Parathyroid adenoma (tissue), 2 donors: ENCODE measurements around the gene CKB.

Experiments
- H2AFZ ChIP-seq: fragments of 300-600 bp; sonication (generic); one replicate; pipeline ENCODE4 v1.7.0; 2017; ENCODE audit warnings: antibody characterized with exemption, mild to moderate bottlenecking
- H3K27ac ChIP-seq: fragments of 300-600 bp; sonication (generic); one replicate; pipeline ENCODE4 v1.7.0; 2017
- H3K27me3 ChIP-seq: fragments of 300-600 bp; sonication (generic); one replicate; pipeline ENCODE4 v1.7.0; 2017; ENCODE audit warnings: low read length; ENCODE audit not compliant: control insufficient read depth, insufficient read depth
- H3K36me3 ChIP-seq: fragments of 300-600 bp; sonication (generic); one replicate; pipeline ENCODE4 v1.7.0; 2017; ENCODE audit warnings: low read length; ENCODE audit not compliant: control insufficient read depth, insufficient read depth
- H3K4me1 ChIP-seq: fragments of 300-600 bp; sonication (generic); one replicate; pipeline ENCODE4 v1.7.0; 2017; ENCODE audit warnings: control low read depth
- H3K4me2 ChIP-seq: fragments of 300-600 bp; sonication (generic); one replicate; pipeline ENCODE4 v1.7.0; 2017; ENCODE audit warnings: low read length
- H3K4me3 ChIP-seq: fragments of 300-600 bp; sonication (generic); one replicate; pipeline ENCODE4 v1.7.0; 2017; ENCODE audit warnings: low read depth, low read length
- H3K79me2 ChIP-seq: fragments of 300-600 bp; sonication (generic); one replicate; pipeline ENCODE4 v1.7.0; 2017; ENCODE audit warnings: control low read depth
- H3K9ac ChIP-seq: fragments of 300-600 bp; sonication (generic); one replicate; pipeline ENCODE4 v1.7.0; 2017; ENCODE audit warnings: mild to moderate bottlenecking
- H3K9me3 ChIP-seq: fragments of 300-600 bp; sonication (generic); one replicate; pipeline ENCODE4 v1.7.0; 2017; ENCODE audit warnings: low read length; ENCODE audit not compliant: control insufficient read depth
- CTCF ChIP-seq: fragments of 300-600 bp; sonication (generic); IDR thresholded peaks from one replicate; pipeline ENCODE4 v1.7.0; 2017; ENCODE audit warnings: antibody characterized with exemption, mild to moderate bottlenecking
- donor health status: primary hyperparathyroidism.

CKB gene

DNA sequence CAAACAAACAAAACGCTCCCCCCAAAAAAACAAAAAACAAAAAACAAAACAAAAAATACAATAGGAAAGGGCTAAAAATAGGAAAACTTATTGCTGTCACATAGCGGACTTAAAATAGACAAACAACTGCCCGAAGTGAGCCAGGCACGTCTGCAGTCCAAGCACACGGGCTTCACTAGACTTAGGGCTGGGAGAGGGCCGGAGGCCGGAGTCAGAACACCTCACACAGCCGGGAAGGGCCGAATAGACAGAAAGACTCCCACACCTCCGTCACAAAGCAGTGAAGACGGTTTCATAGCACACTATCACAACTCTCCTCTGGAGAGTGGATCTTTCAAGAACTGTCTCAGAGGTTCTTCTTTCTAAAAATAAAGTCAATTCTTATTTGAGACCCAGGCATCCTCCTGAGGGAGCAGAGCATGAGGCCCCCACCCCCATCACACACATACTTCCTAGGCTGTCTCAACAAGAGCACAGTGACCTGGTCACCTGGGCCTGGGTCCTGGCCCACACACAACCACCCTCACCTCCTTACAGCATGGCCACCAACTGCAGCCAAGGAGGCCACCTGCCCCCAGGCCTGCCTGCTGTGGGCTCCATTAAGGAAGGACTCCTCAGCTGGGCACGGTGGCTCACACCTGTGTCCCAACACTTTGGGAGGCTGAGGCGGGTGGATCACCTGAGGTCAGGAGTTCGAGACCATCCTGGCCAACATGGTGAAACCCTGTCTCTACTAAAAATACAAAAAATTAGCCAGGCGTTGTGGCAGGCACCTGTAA, 33.1 kb upstream of the CKB start:
- H3K4me2 ChIP-seq: no peak overlapping the region
- peaks cover 43% of the 10 kb centered on the region for H3K79me2 ChIP-seq
- H3K27ac ChIP-seq: no peak overlapping the region
- H2AFZ ChIP-seq: no peak overlapping the region
- H3K27me3 ChIP-seq: no peaks in the 10 kb centered on the region
- no peak for TF ChIP-seq CTCF
- H3K4me3 ChIP-seq: no peak overlapping the region
- H3K9ac ChIP-seq: no peak overlapping the region
- peaks cover 7% of the 10 kb centered on the region for H3K4me1 ChIP-seq
- no peaks in the 10 kb centered on the region for H3K9me3 ChIP-seq
- H3K36me3 ChIP-seq: no peaks in the 10 kb centered on the region

DNA sequence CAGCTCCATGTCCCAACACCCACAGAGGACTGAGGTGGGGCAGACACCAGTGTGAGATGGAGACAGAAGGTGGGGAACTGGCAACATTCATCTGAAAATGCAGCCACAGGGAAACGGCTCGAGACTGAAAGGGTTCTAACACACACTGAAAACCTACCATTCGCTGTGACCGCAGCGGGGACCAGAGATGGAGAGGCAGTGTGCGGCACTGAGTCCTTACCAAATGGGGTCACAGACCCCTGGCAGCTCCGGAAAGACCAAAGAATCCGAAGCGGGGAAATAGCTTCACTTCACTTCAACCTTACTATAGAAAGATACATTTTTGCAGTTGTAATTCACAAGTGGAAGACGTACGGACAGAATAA, 30.2 kb upstream of the CKB start:
- Histone ChIP-seq H2AFZ (no peak overlapping the region), H3K9me3 (no peaks in the 10 kb centered on the region), H3K4me1 (peaks cover 4% of the 10 kb centered on the region), H3K36me3 (no peaks in the 10 kb centered on the region), H3K27ac (no peak overlapping the region), H3K9ac (no peak overlapping the region), H3K4me3 (no peak overlapping the region), H3K27me3 (no peaks in the 10 kb centered on the region), H3K79me2 (peaks cover 19% of the 10 kb centered on the region), H3K4me2 (no peak overlapping the region)
- TF ChIP-seq CTCF: no peak

DNA sequence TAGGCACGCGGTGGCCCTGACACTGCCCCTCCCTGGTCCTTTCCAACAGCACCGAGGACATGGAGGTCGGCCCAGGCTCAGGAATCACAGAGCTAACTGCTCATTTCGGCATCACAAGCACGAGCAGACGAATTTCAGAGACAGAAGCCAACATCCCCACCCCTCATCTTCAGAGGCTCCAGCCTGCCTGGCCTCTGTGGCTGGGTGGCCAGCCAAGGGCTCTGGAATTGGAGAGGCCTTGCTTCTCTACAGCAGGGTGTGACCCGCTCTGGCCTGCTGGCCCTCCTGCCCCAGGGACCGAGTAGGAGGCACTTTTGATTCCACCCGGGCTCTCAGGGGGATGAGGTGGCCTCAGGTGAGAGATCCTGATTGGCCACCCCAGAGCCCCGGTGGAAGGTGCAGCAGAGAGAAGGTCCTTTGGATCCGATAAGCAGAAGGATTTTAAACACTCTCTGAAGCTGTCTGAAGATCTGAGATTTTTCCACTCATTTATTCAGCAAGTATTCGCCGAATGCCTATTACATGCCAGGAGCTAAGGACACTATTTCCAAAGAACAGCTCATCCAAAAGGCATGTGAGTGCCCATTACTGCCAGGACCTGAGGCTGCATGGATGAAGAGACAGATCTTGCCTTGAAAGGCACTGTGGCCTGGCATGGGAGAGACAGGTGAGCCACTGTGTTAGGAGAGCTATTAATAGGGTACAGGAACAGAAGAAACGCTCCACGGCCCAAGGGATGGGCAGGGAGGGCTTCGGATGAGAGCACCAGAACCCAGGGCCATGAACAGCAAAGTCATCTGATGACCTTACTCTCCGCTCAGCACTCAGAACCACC, 29.6 kb upstream of the CKB start:
- H3K9me3 ChIP-seq: no peaks in the 10 kb centered on the region
- no peak overlapping the region for H2AFZ ChIP-seq
- H3K79me2 ChIP-seq: peaks cover 19% of the 10 kb centered on the region
- H3K27ac ChIP-seq: no peak overlapping the region
- H3K4me1 ChIP-seq: peaks cover 4% of the 10 kb centered on the region
- no peaks in the 10 kb centered on the region for H3K36me3 ChIP-seq
- H3K4me3 ChIP-seq: no peak overlapping the region
- H3K4me2 ChIP-seq: no peak overlapping the region
- TF ChIP-seq CTCF: no peak
- H3K27me3 ChIP-seq: no peaks in the 10 kb centered on the region
- no peak overlapping the region for H3K9ac ChIP-seq

DNA sequence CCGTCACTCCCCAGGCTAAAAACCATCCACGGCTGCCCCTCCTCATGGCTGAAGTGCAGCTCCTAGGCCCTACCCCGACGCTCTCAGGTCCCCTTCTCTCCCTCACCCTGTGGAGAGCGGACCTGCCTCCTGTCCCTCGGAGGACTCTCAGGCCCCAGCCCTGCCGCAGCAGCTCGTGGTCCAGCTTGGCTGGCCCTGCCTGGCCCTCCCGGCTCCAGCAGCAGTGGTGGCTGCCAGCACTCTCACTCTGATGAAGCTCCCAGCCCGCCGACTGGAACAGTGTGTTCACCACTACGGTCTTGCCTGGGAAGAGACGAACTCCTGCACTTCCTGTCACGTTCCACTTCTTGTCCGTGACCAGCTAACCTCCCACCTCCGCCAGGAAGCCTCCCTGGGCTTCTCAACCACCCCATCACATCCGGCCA, 28.7 kb upstream of the CKB start:
- no peak for TF ChIP-seq CTCF
- Histone ChIP-seq H3K27me3 (no peaks in the 10 kb centered on the region), H3K27ac (no peak overlapping the region), H2AFZ (no peak overlapping the region), H3K9ac (no peak overlapping the region), H3K36me3 (no peaks in the 10 kb centered on the region), H3K4me3 (no peak overlapping the region), H3K4me1 (peaks cover 4% of the 10 kb centered on the region), H3K79me2 (peaks cover 22% of the 10 kb centered on the region), H3K4me2 (no peak overlapping the region), H3K9me3 (no peaks in the 10 kb centered on the region)
